OCI-LY3 (cell line): ENCODE measurements around the gene NDUFB8.

Experiments used
- EZH2phosphoT487 ChIP-seq: fragments of 200-600 bp; shearing (Covaris generic); IDR thresholded peaks from 2 replicates; pipeline ENCODE4 v1.6.1; 2018; ENCODE audit warnings: antibody characterized with exemption, mixed run types, low read depth
- TF ChIP-seq, protein P1 (sequence below): fragments of 200-600, 300-600 bp; sonication (generic); IDR thresholded peaks from 2 replicates; pipeline ENCODE4 v1.5.1; 2014; ENCODE audit warnings: antibody characterized with exemption, low read length, low read depth

DNA sequence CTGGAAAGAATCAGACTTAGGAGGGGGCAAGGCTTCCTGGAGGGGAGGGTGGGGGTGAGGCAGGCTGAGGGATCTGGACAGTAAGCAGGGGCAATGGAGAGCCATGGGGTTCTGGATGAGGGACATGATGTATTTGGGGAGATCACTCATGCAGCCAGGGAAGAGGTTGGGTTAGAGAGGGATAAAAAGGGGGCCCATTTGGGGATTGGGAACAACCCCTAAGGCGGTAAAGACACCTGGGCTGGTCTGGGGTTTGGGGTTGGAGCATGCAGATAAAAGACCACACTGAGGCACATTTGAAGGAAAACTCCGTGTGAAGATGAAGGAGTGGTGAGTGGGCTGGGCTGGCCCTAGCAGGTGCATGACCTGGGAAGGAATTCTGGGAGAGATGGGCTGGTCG is 36.9 kb upstream of the NDUFB8 start:
- TF ChIP-seq, protein P1, sequence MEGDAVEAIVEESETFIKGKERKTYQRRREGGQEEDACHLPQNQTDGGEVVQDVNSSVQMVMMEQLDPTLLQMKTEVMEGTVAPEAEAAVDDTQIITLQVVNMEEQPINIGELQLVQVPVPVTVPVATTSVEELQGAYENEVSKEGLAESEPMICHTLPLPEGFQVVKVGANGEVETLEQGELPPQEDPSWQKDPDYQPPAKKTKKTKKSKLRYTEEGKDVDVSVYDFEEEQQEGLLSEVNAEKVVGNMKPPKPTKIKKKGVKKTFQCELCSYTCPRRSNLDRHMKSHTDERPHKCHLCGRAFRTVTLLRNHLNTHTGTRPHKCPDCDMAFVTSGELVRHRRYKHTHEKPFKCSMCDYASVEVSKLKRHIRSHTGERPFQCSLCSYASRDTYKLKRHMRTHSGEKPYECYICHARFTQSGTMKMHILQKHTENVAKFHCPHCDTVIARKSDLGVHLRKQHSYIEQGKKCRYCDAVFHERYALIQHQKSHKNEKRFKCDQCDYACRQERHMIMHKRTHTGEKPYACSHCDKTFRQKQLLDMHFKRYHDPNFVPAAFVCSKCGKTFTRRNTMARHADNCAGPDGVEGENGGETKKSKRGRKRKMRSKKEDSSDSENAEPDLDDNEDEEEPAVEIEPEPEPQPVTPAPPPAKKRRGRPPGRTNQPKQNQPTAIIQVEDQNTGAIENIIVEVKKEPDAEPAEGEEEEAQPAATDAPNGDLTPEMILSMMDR = no peak
- TF ChIP-seq EZH2phosphoT487 = no peak
